HG03520 (cell line): ENCODE results near the gene CTXN3.

Source experiments
- ATAC-seq: cut with Tn5 transposase; IDR thresholded peaks from one replicate; pipeline ENCODE4 v1.9.1; 2021; ENCODE audit warnings: mild to moderate bottlenecking, moderate library complexity; ENCODE audit not compliant: unreplicated experiment

Gene CTXN3

GRCh38 chr5:127649018-127649439, at the start of gene CTXN3:
Gene CTXN3 (plus strand): TSS chr5:127649082. CDS start chr5:127657522, 8,440 bp downstream.
- ATAC-seq: no peak

GRCh38 chr5:127599320-127599719, 49.6 kb upstream of the CTXN3 start:
- ATAC-seq: no peak

GRCh38 chr5:127599847-127600246, 49.0 kb upstream of the CTXN3 start:
- ATAC-seq: no peak

- ATAC-seq: no peak
Measured at GRCh38 chr5:127601111-127601510, 47.8 kb upstream of the CTXN3 start.

GRCh38 chr5:127601601-127602000, 47.3 kb upstream of the CTXN3 start:
- ATAC-seq: no peak

GRCh38 chr5:127602481-127602880, 46.4 kb upstream of the CTXN3 start:
- ATAC-seq: no peak

- no peak for ATAC-seq
Measured at GRCh38 chr5:127602896-127603844, 45.7 kb upstream of the CTXN3 start.

GRCh38 chr5:127608077-127608660, 40.7 kb upstream of the CTXN3 start:
- no peak for ATAC-seq

- no peak for ATAC-seq
Measured at GRCh38 chr5:127609011-127609410, 39.9 kb upstream of the CTXN3 start.

GRCh38 chr5:127609957-127610356, 38.9 kb upstream of the CTXN3 start:
- ATAC-seq: no peak

- ATAC-seq: no peak
Measured at GRCh38 chr5:127612441-127613141, 36.3 kb upstream of the CTXN3 start.

- no peak for ATAC-seq
Measured at GRCh38 chr5:127615916-127616315, 33.0 kb upstream of the CTXN3 start.

GRCh38 chr5:127619908-127620479, 28.9 kb upstream of the CTXN3 start:
- no peak for ATAC-seq

GRCh38 chr5:127621601-127622325, 27.1 kb upstream of the CTXN3 start:
- ATAC-seq: no peak

- ATAC-seq: no peak
Measured at GRCh38 chr5:127634007-127634406, 14.9 kb upstream of the CTXN3 start.

GRCh38 chr5:127639828-127640227, 9.1 kb upstream of the CTXN3 start:
- no peak for ATAC-seq

GRCh38 chr5:127642949-127643348, 5.9 kb upstream of the CTXN3 start:
- ATAC-seq: no peak

- no peak for ATAC-seq
Measured at GRCh38 chr5:127643607-127644006, 5.3 kb upstream of the CTXN3 start.

GRCh38 chr5:127645300-127645726, 3.6 kb upstream of the CTXN3 start:
- no peak for ATAC-seq

- ATAC-seq: no peak
Measured at GRCh38 chr5:127647361-127647958, 1.4 kb upstream of the CTXN3 start.
